Measurements from ENCODE around the gene TLCD5. TPM values are rescaled to one million over a fixed set of nuclear protein-coding genes. Genes with fewer than 3 reads are reported as not detected.

The TLCD5 gene
- total RNA-seq, 1 experiment from 2014 or later, result 8.3 TPM

DNA sequence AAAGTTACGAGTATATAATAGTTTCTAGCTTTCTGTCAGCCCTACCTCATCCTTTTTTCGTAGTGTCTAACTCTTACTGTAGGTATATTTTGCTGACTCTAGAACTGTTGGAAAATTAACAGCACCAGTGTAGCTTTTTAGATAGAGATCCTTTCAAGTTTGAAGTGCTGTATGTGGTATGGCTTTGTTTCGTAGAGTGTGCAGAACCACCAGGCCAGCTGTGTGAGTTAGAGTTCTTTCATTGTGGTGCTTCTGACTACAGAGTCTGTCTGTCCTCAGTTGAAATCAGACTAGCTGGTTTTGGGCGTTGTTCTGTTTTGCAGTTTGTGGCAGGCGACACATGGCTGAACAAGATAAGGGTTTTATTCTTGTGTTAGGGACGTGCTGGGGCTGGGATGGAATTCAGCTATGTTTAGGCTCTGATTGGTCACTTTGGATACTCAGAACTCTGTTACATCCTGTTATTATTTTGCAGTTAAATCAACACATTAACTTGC, 14.3 kb downstream of the TLCD5 start (continued):
- TF ChIP-seq, protein P1, sequence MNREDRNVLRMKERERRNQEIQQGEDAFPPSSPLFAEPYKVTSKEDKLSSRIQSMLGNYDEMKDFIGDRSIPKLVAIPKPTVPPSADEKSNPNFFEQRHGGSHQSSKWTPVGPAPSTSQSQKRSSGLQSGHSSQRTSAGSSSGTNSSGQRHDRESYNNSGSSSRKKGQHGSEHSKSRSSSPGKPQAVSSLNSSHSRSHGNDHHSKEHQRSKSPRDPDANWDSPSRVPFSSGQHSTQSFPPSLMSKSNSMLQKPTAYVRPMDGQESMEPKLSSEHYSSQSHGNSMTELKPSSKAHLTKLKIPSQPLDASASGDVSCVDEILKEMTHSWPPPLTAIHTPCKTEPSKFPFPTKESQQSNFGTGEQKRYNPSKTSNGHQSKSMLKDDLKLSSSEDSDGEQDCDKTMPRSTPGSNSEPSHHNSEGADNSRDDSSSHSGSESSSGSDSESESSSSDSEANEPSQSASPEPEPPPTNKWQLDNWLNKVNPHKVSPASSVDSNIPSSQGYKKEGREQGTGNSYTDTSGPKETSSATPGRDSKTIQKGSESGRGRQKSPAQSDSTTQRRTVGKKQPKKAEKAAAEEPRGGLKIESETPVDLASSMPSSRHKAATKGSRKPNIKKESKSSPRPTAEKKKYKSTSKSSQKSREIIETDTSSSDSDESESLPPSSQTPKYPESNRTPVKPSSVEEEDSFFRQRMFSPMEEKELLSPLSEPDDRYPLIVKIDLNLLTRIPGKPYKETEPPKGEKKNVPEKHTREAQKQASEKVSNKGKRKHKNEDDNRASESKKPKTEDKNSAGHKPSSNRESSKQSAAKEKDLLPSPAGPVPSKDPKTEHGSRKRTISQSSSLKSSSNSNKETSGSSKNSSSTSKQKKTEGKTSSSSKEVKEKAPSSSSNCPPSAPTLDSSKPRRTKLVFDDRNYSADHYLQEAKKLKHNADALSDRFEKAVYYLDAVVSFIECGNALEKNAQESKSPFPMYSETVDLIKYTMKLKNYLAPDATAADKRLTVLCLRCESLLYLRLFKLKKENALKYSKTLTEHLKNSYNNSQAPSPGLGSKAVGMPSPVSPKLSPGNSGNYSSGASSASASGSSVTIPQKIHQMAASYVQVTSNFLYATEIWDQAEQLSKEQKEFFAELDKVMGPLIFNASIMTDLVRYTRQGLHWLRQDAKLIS (CRISPR knock-in tag; IDR thresholded peaks at IDR 0.05; ENCODE audit: borderline replicate concordance), result no peak

DNA sequence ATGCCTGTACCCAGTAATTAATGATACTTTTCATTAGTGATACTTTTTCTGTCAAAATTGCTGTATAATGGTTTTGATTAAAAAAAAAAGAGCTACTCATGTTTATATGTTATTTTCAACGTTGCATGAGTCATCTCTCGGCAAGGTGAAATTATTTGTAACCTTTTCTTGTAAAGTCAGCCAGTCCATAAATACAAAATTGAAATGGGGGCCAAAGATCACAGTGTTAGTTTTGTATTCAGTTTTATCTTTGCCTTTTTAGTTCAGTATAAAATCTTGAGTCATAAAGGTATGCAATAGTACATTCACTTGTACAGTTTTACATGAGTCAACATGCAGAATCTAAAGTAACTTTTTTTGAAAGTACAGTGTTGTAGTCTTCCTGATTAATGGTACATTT, 15.4 kb downstream of the TLCD5 start:
- TF ChIP-seq ZNF121 (CRISPR knock-in tag; IDR thresholded peaks at IDR 0.05), result no peak
- no peak for TF ChIP-seq ESRRA (CRISPR knock-in tag; IDR thresholded peaks at IDR 0.05; ENCODE audit: borderline replicate concordance)
- TF ChIP-seq, protein P2, sequence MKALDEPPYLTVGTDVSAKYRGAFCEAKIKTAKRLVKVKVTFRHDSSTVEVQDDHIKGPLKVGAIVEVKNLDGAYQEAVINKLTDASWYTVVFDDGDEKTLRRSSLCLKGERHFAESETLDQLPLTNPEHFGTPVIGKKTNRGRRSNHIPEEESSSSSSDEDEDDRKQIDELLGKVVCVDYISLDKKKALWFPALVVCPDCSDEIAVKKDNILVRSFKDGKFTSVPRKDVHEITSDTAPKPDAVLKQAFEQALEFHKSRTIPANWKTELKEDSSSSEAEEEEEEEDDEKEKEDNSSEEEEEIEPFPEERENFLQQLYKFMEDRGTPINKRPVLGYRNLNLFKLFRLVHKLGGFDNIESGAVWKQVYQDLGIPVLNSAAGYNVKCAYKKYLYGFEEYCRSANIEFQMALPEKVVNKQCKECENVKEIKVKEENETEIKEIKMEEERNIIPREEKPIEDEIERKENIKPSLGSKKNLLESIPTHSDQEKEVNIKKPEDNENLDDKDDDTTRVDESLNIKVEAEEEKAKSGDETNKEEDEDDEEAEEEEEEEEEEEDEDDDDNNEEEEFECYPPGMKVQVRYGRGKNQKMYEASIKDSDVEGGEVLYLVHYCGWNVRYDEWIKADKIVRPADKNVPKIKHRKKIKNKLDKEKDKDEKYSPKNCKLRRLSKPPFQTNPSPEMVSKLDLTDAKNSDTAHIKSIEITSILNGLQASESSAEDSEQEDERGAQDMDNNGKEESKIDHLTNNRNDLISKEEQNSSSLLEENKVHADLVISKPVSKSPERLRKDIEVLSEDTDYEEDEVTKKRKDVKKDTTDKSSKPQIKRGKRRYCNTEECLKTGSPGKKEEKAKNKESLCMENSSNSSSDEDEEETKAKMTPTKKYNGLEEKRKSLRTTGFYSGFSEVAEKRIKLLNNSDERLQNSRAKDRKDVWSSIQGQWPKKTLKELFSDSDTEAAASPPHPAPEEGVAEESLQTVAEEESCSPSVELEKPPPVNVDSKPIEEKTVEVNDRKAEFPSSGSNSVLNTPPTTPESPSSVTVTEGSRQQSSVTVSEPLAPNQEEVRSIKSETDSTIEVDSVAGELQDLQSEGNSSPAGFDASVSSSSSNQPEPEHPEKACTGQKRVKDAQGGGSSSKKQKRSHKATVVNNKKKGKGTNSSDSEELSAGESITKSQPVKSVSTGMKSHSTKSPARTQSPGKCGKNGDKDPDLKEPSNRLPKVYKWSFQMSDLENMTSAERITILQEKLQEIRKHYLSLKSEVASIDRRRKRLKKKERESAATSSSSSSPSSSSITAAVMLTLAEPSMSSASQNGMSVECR (CRISPR knock-in tag; IDR thresholded peaks at IDR 0.05; ENCODE audit: borderline replicate concordance), result no peak
- TF ChIP-seq PRRX2 (CRISPR knock-in tag; IDR thresholded peaks at IDR 0.05), result no peak
- TF ChIP-seq FOXJ3 (CRISPR knock-in tag; IDR thresholded peaks at IDR 0.05; ENCODE audit: borderline replicate concordance), result no peak
- no peak for TF ChIP-seq RELA (CRISPR knock-in tag; IDR thresholded peaks at IDR 0.05; ENCODE audit: borderline replicate concordance)
- no peak for TF ChIP-seq ZNF232 (CRISPR knock-in tag; IDR thresholded peaks at IDR 0.05)
- no peaks in the 10 kb centered on the region for H3K9me3 Mint-ChIP-seq
- no peaks in the 10 kb centered on the region for H3K27me3 Mint-ChIP-seq (ENCODE audit: low read depth)
- no peak overlapping the region for H3K4me3 Mint-ChIP-seq
- POLR2A ChIA-PET, result no interaction called here
- ATAC-seq, result no peak
- CTCF ChIA-PET, result no interaction called here
- peaks cover 45% of the 10 kb centered on the region for H3K4me1 Mint-ChIP-seq
- no peaks in the 10 kb centered on the region for H3K36me3 Mint-ChIP-seq
- no peak for DNase-seq (ENCODE audit: low spot score)
- H3K27ac Mint-ChIP-seq, result no peak overlapping the region

DNA sequence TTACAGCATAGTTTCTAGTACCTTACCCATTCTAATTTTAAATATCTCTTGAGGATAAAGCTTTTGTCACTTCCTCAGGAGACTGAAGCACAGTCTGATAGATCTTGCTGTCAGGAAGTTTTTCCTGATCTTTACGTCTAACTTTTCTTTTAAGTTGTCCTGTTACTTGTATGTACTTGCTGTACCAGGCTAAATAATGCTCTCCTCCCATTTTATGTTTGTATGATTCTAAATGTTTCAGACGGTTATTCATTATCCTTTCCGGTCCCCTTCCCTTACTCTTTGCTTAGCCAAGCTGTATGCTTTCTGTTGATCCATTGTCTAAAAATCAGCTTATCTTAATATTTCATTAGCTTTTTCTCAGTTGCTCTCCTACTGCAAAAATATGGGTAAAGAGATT, 17.1 kb downstream of the TLCD5 start:
- DNase-seq (ENCODE audit: low spot score), result no peak
- ATAC-seq, result no peak
- H3K9me3 Mint-ChIP-seq, result no peaks in the 10 kb centered on the region
- ChIA-PET CTCF (interaction anchor here (1.3 kb wide), 1 partner anchor 39 kb away, joined by 4 read pairs; no protein-coding TSS in a partner anchor), POLR2A (interaction anchor here (0.6 kb wide), 1 partner anchor 9 kb away, joined by 5 read pairs; no protein-coding TSS in a partner anchor)
- no peaks in the 10 kb centered on the region for H3K36me3 Mint-ChIP-seq
- H3K27me3 Mint-ChIP-seq (ENCODE audit: low read depth), result no peaks in the 10 kb centered on the region
- peak overlapping the region; percentile 31; the same call in 1 of the 2 replicates for H3K27ac Mint-ChIP-seq
- peaks cover 45% of the 10 kb centered on the region for H3K4me1 Mint-ChIP-seq
- no peak overlapping the region for H3K4me3 Mint-ChIP-seq
- TF ChIP-seq JUN (CRISPR knock-in tag; IDR thresholded peaks at IDR 0.05) (no peak), ZNF416 (CRISPR knock-in tag; IDR thresholded peaks at IDR 0.05) (no peak), TEAD1 (CRISPR knock-in tag; IDR thresholded peaks at IDR 0.05) (no peak), KAT7 (CRISPR knock-in tag; IDR thresholded peaks at IDR 0.05; ENCODE audit: borderline replicate concordance) (no peak), FOXK1 (CRISPR knock-in tag; IDR thresholded peaks at IDR 0.05) (no peak), SMAD3 (CRISPR knock-in tag; IDR thresholded peaks at IDR 0.05; ENCODE audit: borderline replicate concordance) (no peak), NFE2L1 (CRISPR knock-in tag; IDR thresholded peaks at IDR 0.05) (no peak)
- TF ChIP-seq, protein P3, sequence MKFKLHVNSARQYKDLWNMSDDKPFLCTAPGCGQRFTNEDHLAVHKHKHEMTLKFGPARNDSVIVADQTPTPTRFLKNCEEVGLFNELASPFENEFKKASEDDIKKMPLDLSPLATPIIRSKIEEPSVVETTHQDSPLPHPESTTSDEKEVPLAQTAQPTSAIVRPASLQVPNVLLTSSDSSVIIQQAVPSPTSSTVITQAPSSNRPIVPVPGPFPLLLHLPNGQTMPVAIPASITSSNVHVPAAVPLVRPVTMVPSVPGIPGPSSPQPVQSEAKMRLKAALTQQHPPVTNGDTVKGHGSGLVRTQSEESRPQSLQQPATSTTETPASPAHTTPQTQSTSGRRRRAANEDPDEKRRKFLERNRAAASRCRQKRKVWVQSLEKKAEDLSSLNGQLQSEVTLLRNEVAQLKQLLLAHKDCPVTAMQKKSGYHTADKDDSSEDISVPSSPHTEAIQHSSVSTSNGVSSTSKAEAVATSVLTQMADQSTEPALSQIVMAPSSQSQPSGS (CRISPR knock-in tag; IDR thresholded peaks at IDR 0.05; ENCODE audit: borderline replicate concordance, low read depth), result no peak
- TF ChIP-seq, protein P4, sequence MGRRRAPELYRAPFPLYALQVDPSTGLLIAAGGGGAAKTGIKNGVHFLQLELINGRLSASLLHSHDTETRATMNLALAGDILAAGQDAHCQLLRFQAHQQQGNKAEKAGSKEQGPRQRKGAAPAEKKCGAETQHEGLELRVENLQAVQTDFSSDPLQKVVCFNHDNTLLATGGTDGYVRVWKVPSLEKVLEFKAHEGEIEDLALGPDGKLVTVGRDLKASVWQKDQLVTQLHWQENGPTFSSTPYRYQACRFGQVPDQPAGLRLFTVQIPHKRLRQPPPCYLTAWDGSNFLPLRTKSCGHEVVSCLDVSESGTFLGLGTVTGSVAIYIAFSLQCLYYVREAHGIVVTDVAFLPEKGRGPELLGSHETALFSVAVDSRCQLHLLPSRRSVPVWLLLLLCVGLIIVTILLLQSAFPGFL (CRISPR knock-in tag; IDR thresholded peaks at IDR 0.05; ENCODE audit: borderline replicate concordance), result no peak
- TF ChIP-seq, protein P5, sequence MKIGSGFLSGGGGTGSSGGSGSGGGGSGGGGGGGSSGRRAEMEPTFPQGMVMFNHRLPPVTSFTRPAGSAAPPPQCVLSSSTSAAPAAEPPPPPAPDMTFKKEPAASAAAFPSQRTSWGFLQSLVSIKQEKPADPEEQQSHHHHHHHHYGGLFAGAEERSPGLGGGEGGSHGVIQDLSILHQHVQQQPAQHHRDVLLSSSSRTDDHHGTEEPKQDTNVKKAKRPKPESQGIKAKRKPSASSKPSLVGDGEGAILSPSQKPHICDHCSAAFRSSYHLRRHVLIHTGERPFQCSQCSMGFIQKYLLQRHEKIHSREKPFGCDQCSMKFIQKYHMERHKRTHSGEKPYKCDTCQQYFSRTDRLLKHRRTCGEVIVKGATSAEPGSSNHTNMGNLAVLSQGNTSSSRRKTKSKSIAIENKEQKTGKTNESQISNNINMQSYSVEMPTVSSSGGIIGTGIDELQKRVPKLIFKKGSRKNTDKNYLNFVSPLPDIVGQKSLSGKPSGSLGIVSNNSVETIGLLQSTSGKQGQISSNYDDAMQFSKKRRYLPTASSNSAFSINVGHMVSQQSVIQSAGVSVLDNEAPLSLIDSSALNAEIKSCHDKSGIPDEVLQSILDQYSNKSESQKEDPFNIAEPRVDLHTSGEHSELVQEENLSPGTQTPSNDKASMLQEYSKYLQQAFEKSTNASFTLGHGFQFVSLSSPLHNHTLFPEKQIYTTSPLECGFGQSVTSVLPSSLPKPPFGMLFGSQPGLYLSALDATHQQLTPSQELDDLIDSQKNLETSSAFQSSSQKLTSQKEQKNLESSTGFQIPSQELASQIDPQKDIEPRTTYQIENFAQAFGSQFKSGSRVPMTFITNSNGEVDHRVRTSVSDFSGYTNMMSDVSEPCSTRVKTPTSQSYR (CRISPR knock-in tag; IDR thresholded peaks at IDR 0.05), result no peak

Measured in WTC11 (cell line).